ENCODE results near the gene RFX1. TPM values are rescaled to one million over a fixed set of nuclear protein-coding genes. Genes with fewer than 3 reads are reported as not detected.
A peak's percentile ranks its signal among the peaks of the same experiment; 100 is the strongest.

The RFX1 gene
- total and polyA plus RNA-seq, 9 of the 15 experiments (the other 6 are each of a cell fraction or from before 2014, with no cell fraction given) = 0.14 to 19.3 (median 1.2) TPM

DNA sequence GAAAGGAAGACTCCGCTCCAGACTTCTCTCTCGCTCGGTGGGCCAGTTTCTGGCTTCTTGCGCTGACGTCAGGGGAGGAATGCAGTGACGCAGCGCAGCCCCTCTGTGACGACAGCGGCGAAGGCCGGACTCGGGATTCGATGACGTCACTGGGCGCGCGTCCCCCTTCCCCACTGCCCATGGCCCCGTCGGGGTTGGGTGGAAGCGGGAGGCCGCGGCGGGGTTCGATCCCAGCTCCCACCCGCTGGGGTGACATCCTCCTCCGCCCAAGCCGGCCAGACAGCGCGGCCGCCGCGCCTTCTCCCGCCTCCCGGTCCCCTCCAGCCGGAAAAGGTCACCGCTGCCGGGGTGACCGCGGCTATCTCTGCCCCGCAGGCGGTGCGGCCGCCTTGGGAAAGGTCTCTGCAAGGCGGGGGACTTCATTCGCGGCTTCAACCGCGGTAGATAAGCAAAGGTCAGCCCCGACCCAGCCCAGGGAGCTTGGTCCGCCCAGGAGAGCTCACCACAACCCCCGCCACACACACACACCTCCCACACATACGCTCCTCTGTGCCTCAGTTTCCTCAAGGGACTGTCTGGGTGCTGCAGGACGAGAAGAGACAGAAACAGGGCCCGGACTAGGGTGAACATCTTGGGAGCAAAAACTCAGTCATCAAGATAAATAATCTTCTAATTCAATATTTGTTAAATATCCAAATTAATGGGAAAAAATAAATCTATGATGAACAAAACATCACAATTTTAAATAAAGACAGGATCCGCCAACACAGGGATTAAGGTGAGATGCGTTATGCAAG, 844 bp upstream of the RFX1 start (continued):
- TF ChIP-seq BCOR (IDR thresholded peaks at IDR 0.05) (peak; percentile 99), ZNF239 (CRISPR knock-in tag; IDR thresholded peaks at IDR 0.05) (no peak), BHLHE40 (IDR thresholded peaks at IDR 0.05; ENCODE audit: low read length) (peak; percentile 68), CBX5 (IDR thresholded peaks at IDR 0.05; ENCODE audit: borderline replicate concordance, low read depth) (peak; percentile 84; the same call in 1 of the 2 replicates), DNMT1 (IDR thresholded peaks at IDR 0.05) (0 out of 2 replicates have a peak, but pooled peaks have one; percentile 66), POLR2AphosphoS5 (IDR thresholded peaks at IDR 0.05; ENCODE audit: control insufficient read depth, insufficient read depth, low read depth, low read length) (peak; percentile 96), CHCHD3 (CRISPR knock-in tag; IDR thresholded peaks at IDR 0.05) (no peak), PHF21A (IDR thresholded peaks at IDR 0.05; ENCODE audit: borderline replicate concordance, low read depth) (peak; percentile 87; the same call in 1 of the 2 replicates), BRF2 (IDR thresholded peaks at IDR 0.05; ENCODE audit: borderline replicate concordance, insufficient read depth, insufficient read length) (no peak), KAT7 (CRISPR knock-in tag; IDR thresholded peaks at IDR 0.05; ENCODE audit: borderline replicate concordance) (0 out of 2 replicates have a peak, but pooled peaks have one; percentile 86), SP1 (CRISPR knock-in tag; IDR thresholded peaks at IDR 0.05) (peak; percentile 91)
- TF ChIP-seq, protein P1, sequence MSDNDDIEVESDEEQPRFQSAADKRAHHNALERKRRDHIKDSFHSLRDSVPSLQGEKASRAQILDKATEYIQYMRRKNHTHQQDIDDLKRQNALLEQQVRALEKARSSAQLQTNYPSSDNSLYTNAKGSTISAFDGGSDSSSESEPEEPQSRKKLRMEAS (CRISPR knock-in tag; IDR thresholded peaks at IDR 0.05) = peak; percentile 89
- TF ChIP-seq, protein P2, sequence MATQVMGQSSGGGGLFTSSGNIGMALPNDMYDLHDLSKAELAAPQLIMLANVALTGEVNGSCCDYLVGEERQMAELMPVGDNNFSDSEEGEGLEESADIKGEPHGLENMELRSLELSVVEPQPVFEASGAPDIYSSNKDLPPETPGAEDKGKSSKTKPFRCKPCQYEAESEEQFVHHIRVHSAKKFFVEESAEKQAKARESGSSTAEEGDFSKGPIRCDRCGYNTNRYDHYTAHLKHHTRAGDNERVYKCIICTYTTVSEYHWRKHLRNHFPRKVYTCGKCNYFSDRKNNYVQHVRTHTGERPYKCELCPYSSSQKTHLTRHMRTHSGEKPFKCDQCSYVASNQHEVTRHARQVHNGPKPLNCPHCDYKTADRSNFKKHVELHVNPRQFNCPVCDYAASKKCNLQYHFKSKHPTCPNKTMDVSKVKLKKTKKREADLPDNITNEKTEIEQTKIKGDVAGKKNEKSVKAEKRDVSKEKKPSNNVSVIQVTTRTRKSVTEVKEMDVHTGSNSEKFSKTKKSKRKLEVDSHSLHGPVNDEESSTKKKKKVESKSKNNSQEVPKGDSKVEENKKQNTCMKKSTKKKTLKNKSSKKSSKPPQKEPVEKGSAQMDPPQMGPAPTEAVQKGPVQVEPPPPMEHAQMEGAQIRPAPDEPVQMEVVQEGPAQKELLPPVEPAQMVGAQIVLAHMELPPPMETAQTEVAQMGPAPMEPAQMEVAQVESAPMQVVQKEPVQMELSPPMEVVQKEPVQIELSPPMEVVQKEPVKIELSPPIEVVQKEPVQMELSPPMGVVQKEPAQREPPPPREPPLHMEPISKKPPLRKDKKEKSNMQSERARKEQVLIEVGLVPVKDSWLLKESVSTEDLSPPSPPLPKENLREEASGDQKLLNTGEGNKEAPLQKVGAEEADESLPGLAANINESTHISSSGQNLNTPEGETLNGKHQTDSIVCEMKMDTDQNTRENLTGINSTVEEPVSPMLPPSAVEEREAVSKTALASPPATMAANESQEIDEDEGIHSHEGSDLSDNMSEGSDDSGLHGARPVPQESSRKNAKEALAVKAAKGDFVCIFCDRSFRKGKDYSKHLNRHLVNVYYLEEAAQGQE (IDR thresholded peaks at IDR 0.05; ENCODE audit: borderline replicate concordance) = peak; percentile 61
- TF ChIP-seq, protein P2 (CRISPR knock-in tag; IDR thresholded peaks at IDR 0.05; ENCODE audit: low read depth) = 0 out of 2 replicates have a peak, but pooled peaks have one; percentile 68
- TF ChIP-seq, protein P3, sequence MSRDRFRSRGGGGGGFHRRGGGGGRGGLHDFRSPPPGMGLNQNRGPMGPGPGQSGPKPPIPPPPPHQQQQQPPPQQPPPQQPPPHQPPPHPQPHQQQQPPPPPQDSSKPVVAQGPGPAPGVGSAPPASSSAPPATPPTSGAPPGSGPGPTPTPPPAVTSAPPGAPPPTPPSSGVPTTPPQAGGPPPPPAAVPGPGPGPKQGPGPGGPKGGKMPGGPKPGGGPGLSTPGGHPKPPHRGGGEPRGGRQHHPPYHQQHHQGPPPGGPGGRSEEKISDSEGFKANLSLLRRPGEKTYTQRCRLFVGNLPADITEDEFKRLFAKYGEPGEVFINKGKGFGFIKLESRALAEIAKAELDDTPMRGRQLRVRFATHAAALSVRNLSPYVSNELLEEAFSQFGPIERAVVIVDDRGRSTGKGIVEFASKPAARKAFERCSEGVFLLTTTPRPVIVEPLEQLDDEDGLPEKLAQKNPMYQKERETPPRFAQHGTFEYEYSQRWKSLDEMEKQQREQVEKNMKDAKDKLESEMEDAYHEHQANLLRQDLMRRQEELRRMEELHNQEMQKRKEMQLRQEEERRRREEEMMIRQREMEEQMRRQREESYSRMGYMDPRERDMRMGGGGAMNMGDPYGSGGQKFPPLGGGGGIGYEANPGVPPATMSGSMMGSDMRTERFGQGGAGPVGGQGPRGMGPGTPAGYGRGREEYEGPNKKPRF (IDR thresholded peaks at IDR 0.05; ENCODE audit: low read depth, low read length) = no peak
